Sigmoid colon (tissue), 7 donors: ENCODE data around the gene TALDO1. TPM values are rescaled to one million over a fixed set of nuclear protein-coding genes. Genes with fewer than 3 reads are reported as not detected.

Experiments
- DNase-seq: peaks from one replicate; pipeline ENCODE4 v3.0.0-alpha.2; 2019
- H3K27ac ChIP-seq, 4 donors: fragments of 200-600 bp; sonication (generic); one replicate each; pipeline ENCODE4 v1.5.1; 2016 to 2019; ENCODE audit warnings: mild to moderate bottlenecking in 1 of 4
- H3K27me3 ChIP-seq, 3 donors: fragments of 200-600 bp; sonication (generic); one replicate each; pipeline ENCODE4 v1.5.1; 2019; ENCODE audit warnings: mild to moderate bottlenecking in 1 of 3
- H3K36me3 ChIP-seq, 4 donors: fragments of 200-600 bp; sonication (generic); one replicate each; pipeline ENCODE4 v1.5.1; 2016 to 2019
- H3K4me1 ChIP-seq, 4 donors: fragments of 200-600 bp; sonication (generic); one replicate each; pipeline ENCODE4 v1.5.1; 2017 to 2019
- H3K4me3 ChIP-seq, 4 donors: fragments of 200-600 bp; sonication (generic); one replicate each; pipeline ENCODE4 v1.5.1; 2017 to 2019; ENCODE audit warnings: mild to moderate bottlenecking in 2 of 4, moderate library complexity in 1 of 4
- H3K9me3 ChIP-seq, 4 donors: fragments of 200-600 bp in 3 of 4; sonication (generic) in 3 of 4; one replicate each; pipeline versions ENCODE4 v1.5.1 to v1.6.1; 2013 to 2019
- EP300 ChIP-seq, 4 donors: sonication (generic); formaldehyde crosslinking; IDR thresholded peaks; one replicate each; pipeline ENCODE4 v1.6.1; 2017; ENCODE audit warnings: antibody characterized with exemption in 4 of 4
- POLR2A ChIP-seq, 2 donors: fragments of 450-650 bp; IDR thresholded peaks; one replicate each; pipeline ENCODE4 v1.6.1; 2016; ENCODE audit warnings: antibody characterized with exemption in 2 of 2, mild to moderate bottlenecking in 2 of 2, moderate library complexity in 2 of 2
- POLR2AphosphoS5 ChIP-seq, 4 donors: sonication (generic); formaldehyde crosslinking; IDR thresholded peaks; one replicate each; pipeline ENCODE4 v1.6.1; 2017; ENCODE audit warnings: antibody characterized with exemption in 4 of 4
- WGBS, 2 donors: extraction: QIAGEN DNeasy Blood & Tissue Kit; methylation state at CpG; one replicate each; pipeline ENCODE4 v1.1.7; 2013; 5-methylcytosine and 5-hydroxymethylcytosine counted together
- intact Hi-C: fragments of 100-400 bp; cut with DNase I; formaldehyde crosslinking; loops from one replicate; pipeline ENCODE4 v1.15.1; 2023
- polyA plus RNA-seq, 3 donors: library from polyadenylated mRNA; stranded (reverse); fragments of 200-250 nt; gene quantifications; one replicate each; pipeline ENCODE4 v1.2.3, GENCODE V29; 2013
- total RNA-seq, 4 donors: library from RNA; depleted of rRNA; stranded (reverse); fragments of >200 nt; gene quantifications; one replicate each; pipeline ENCODE4 v1.1.0, GENCODE V29; 2016
- TF ChIP-seq, protein P1 (sequence below), 4 experiments: fragments of 450-650 bp in 3 of 4; fragments of 200-600 bp in 1 of 4; IDR thresholded peaks; one replicate each; pipeline ENCODE4 v1.5.1; 2016 to 2019; ENCODE audit warnings: antibody characterized with exemption in 4 of 4, mild to moderate bottlenecking in 3 of 4, moderate library complexity in 2 of 4
- donor health status: healthy with polysubstance abuse.
- donor health status: Bipolar disorder and iron deficiency.
- donor health status: healthy.

Gene TALDO1
- total and polyA plus RNA-seq, 7 donors: 94.6 to 177 (median 133) TPM

DNA sequence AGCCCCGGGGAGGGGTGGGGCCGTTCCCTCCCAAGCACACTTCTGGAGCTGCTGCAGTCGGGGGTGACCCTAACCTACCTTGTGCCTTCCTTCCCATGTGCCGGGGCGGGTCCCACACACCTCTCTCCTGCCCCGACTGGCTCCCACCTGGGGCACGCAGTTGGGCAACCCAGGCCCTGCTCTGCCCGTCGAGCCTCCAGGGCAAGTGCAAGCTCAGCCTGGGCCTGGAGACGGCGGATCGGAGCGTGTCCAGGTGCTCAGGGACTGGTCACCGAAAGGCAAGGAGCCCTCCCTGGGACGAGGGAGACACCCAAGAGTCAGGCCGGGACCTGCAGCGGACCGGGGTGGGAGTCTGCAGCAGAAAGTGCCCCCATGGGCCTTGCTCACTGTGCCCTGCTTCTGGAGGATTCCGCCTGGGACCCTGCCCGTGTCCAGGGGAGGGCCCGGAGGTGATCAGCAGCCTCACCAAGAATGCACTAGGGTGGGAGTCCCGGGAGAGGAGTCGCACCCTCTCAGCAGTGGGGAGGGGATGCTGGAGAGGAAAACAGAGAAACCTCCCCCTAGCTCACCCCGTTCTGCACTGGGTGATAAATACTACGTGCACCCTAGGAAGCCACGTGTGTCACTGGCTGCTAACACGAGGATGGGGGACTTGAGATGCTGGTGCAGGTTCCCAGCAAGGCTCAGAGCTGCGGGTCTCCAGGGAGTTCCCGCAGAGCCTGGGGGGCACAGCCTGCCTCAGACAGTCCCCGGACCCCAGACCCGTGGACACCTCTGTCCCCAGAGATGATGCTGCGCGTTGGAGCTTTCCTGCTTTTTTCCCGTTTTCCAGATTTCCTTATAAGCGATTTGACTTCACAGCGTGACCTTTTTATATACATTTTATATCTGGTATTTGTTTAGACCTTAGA, 35.3 kb downstream of the TALDO1 start:
- no peaks in the 10 kb centered on the region for H3K9me3 ChIP-seq
- H3K4me1 ChIP-seq: peaks cover 0 to 32% (median 21%) of the 10 kb centered on the region in 4 donors
- H3K27me3 ChIP-seq: peaks cover 0 to 6% (median 0%) of the 10 kb centered on the region in 3 donors
- TF ChIP-seq POLR2A (IDR thresholded peaks at IDR 0.05): no peak
- no peak for DNase-seq
- 69 to 83% methylated on average over 36 of the region's 36 CpGs for WGBS, 2 donors
- no peak overlapping the region for H3K4me3 ChIP-seq
- H3K36me3 ChIP-seq: peaks cover 0 to 4% (median 0%) of the 10 kb centered on the region in 4 donors
- no peak overlapping the region for H3K27ac ChIP-seq
- intact Hi-C loops: no loop called here

DNA sequence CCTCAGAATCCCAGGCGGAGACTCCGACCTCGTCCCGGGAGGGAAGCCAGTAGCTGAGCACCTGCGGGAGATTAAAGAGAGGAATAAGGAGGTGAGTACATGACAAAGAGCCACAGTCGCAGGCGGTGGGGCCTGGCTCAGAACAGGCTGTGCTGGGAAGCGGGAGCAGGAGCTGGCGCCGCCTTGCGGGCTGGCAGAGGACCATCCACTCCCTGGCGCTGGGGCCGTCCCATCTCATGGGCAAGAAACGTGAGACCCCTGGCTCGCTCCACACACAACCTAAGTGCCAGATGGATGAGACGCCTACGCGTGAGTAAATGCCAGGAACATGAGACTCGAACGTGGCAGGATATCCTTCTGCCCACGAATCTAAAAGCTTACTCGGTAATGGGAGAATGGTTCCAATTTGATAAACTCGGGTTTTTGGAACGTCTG, 36.3 kb downstream of the TALDO1 start:
- H3K4me1 ChIP-seq: peaks cover 0 to 21% (median 13%) of the 10 kb centered on the region in 4 donors
- 10 to 39% methylated on average over 24 of the region's 24 CpGs for WGBS, 2 donors
- peak; percentile 86 for DNase-seq
- peak overlapping the region; percentile 13 to 45 (median 40) for H3K27ac ChIP-seq
- no peaks in the 10 kb centered on the region for H3K9me3 ChIP-seq
- intact Hi-C loops: no loop called here
- peaks cover 0 to 4% (median 0%) of the 10 kb centered on the region in 4 donors for H3K36me3 ChIP-seq
- H3K4me3 ChIP-seq: no peak overlapping the region
- peaks cover 4 to 16% (median 5%) of the 10 kb centered on the region in 3 donors for H3K27me3 ChIP-seq
- no peak for TF ChIP-seq EP300 (IDR thresholded peaks at IDR 0.05)
- TF ChIP-seq, protein P1, sequence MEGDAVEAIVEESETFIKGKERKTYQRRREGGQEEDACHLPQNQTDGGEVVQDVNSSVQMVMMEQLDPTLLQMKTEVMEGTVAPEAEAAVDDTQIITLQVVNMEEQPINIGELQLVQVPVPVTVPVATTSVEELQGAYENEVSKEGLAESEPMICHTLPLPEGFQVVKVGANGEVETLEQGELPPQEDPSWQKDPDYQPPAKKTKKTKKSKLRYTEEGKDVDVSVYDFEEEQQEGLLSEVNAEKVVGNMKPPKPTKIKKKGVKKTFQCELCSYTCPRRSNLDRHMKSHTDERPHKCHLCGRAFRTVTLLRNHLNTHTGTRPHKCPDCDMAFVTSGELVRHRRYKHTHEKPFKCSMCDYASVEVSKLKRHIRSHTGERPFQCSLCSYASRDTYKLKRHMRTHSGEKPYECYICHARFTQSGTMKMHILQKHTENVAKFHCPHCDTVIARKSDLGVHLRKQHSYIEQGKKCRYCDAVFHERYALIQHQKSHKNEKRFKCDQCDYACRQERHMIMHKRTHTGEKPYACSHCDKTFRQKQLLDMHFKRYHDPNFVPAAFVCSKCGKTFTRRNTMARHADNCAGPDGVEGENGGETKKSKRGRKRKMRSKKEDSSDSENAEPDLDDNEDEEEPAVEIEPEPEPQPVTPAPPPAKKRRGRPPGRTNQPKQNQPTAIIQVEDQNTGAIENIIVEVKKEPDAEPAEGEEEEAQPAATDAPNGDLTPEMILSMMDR (IDR thresholded peaks at IDR 0.05): peak; percentile 25 to 73 (median 56)
- no peak for TF ChIP-seq POLR2A (IDR thresholded peaks at IDR 0.05)
- peak in 2 of 4 donors; percentile 16 to 42 for TF ChIP-seq POLR2AphosphoS5 (IDR thresholded peaks at IDR 0.05)

DNA sequence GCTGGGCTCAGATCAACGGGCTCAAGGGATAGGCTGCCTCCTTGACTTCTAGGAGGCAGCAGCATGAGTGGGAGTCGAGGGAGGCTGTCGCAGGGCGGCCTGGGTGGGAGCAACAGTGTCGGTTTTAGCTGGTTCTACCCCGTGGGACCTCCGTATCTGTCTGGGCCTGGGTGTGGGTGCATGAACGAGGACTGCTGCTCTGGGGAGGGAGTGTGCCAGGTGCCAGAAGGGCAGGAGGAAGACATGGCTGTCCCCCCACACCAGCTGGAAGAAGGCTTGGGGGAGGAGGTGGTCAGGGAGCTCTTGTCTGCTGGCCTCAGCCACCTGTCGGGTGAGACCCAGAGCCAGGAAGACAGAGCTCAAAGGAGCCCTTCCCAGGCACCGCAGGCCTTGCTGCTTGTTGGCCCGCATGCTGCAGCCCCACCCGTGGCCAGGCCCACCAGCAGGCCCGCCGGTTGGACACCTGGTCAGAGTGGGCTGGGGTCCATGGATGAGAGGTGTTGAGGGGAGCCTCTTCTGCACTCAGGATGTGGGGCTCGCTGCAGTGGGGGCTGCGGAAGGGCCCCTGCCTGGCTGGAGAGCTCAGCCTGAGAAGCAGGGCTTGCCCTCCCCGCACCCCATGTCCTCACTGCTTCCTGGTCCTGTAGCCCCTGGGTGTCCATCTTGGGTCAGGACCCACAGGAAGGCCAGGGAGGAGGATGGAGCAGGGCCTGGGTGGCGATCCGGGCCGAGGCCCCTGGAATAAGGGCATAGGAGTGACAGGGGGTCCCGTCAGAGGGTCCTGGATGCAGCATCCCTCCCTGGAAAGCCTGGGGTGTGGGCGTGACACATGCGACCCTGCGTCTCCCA, 39.2 kb downstream of the TALDO1 start:
- Histone ChIP-seq H3K9me3 (no peaks in the 10 kb centered on the region), H3K36me3 (peaks cover 0 to 4% (median 0%) of the 10 kb centered on the region in 4 donors), H3K4me3 (no peak overlapping the region), H3K4me1 (peaks cover 0 to 20% (median 9%) of the 10 kb centered on the region in 4 donors), H3K27me3 (peaks cover 18 to 45% (median 22%) of the 10 kb centered on the region in 3 donors), H3K27ac (no peak overlapping the region)
- DNase-seq: no peak
- WGBS, 2 donors: 80 to 84% methylated on average over 24 of the region's 24 CpGs
- TF ChIP-seq EP300 (IDR thresholded peaks at IDR 0.05) (no peak), POLR2A (IDR thresholded peaks at IDR 0.05) (no peak), POLR2AphosphoS5 (IDR thresholded peaks at IDR 0.05) (no peak)
- TF ChIP-seq, protein P1 (IDR thresholded peaks at IDR 0.05): no peak
- intact Hi-C loops: no loop called here

DNA sequence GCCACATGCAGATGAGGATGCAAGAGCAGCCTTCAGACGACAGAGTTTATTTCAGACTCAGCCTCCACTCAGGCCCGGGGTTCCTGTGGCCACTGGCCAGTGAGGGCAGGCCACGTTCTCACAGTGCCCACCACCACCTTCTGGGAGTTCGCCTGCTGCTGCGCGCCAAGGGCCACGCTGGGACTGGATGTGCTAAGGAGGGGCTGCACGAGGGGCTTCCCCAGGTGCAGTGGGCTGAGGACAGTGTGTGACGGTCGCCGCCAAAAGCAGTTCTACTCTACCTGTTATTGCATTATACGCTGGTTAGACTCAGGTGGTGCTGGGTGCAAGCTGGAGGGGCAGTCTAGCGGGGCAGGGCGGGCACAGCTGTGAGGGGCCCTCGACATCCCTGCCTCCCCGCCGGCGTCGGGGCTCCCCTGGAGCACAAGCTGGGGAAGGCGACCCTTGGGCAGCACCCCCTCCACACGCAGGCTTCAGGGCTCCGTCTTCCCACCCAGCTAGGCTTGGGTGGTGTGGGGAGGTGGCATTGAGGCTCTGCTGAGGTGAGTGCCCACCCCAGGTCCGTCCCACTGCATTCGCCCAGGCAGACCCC, 39.9 kb downstream of the TALDO1 start:
- Histone ChIP-seq H3K4me1 (peaks cover 0 to 20% (median 9%) of the 10 kb centered on the region in 4 donors), H3K36me3 (peaks cover 0 to 7% (median 2%) of the 10 kb centered on the region in 4 donors), H3K4me3 (no peak overlapping the region), H3K9me3 (no peaks in the 10 kb centered on the region), H3K27me3 (peaks cover 18 to 46% (median 22%) of the 10 kb centered on the region in 3 donors), H3K27ac (no peak overlapping the region)
- intact Hi-C loops: no loop called here
- no peak for TF ChIP-seq POLR2AphosphoS5 (IDR thresholded peaks at IDR 0.05)
- TF ChIP-seq, protein P1 (IDR thresholded peaks at IDR 0.05): no peak
- TF ChIP-seq POLR2A (IDR thresholded peaks at IDR 0.05): no peak
- TF ChIP-seq EP300 (IDR thresholded peaks at IDR 0.05): no peak
- DNase-seq: no peak
- 84 to 91% methylated on average over 24 of the region's 24 CpGs for WGBS, 2 donors
